HG02981 (cell line): ENCODE results near the gene SHROOM4.

Experiments
- ATAC-seq: cut with Tn5 transposase; IDR thresholded peaks from one replicate; pipeline ENCODE4 v1.9.1; 2021; ENCODE audit warnings: mild to moderate bottlenecking, moderate library complexity; ENCODE audit not compliant: unreplicated experiment

SHROOM4 gene

GRCh38 chrX:50712777-50713176 lies 101.2 kb downstream of the SHROOM4 start:
- ATAC-seq = no peak

DNA sequence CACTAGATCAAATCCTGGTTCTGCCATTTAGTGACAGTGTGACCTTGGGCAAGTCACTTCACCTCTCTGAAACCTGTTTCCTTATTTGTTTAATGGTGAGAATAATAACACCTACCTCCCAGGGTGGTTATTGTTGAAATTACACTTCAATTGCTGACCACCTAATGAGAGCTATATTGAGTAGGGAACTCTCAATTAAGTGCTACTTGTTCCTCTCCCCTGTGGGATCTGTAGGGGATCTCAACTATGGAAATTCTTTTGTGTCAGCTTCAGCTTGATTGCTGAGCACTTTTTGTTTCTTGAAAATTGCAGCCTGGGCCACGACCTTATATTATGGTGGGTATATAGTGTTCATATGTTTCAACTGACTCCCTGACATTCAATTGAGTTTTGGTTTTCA lies 102.1 kb downstream of the SHROOM4 start:
- ATAC-seq = no peak

DNA sequence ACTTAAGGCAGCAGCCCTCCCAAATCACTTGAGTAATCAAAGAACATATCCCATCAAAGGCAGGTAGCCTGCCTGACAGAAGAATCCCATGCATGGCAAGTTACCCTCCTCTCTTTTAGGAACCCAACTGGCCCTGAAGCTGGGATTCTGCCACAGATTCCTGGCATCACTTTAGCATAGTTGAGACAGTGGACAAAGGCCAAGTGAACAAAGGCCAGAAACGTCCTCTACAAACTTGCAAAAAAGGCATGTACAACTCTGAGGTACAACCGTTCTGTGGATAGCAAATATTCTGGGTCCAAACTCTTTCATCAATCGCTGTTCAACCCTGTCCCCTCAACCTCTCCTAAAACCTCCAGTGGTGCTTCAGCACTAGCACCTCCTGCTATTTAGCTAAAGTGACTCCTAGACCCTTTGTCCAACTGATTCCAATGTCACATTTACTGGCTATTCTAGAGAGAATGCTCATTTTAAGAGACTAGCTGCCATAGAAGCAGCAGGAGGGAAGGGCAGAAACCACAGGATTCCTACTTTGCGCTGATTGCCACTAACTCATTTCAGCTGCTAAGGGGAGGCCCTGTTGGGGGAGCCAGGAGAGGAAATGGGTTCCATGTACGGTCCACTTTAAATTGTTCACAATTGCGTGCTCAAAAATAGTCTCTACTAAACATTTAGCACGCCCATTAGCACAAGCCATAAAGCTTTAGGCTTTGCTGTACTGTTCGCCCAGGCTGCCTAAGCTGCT lies 105.9 kb downstream of the SHROOM4 start:
- ATAC-seq = no peak

DNA sequence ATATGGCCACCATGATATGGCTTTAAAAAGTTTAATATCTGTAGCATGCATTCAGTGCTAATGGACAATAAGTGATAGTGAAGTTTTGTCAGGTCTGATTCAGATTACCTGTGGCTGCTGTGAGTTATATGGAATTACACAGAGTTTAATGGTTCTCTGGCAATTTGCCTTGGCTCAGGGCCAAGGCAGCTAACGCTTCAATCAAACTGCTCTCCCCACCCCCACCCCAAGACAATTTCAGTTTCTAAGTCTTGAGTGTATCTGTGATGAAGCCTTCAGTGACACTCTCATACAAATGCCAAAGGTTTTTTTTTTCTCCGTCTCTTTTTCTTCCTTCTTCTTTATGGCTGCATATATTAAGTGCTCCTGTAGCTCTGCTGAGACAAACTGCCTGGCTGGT lies 106.6 kb downstream of the SHROOM4 start:
- no peak for ATAC-seq

DNA sequence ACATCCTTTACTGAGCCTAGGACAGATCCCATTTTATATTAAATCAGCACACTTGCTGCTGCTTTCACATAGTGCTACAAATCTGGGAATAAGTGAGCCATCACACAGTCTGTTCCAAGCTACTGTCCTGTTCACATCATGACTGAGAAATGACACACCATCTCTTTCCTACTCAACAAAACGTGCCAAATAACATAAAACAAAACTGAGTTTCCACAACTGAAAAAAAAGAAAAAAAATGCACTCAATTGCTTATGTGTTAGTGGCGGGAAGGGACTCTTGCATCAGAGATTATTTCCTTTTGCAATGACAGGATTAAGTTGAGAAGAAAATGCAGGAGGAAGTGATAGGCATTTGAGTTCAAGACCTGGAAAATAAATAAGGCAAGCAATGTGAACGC lies 109.0 kb downstream of the SHROOM4 start:
- no peak for ATAC-seq

GRCh38 chrX:50704360-50704759 lies 109.6 kb downstream of the SHROOM4 start:
- no peak for ATAC-seq

GRCh38 chrX:50700921-50701320 lies 113.1 kb downstream of the SHROOM4 start:
- ATAC-seq = no peak

GRCh38 chrX:50698944-50699343 lies 115.0 kb downstream of the SHROOM4 start:
- no peak for ATAC-seq

- ATAC-seq = no peak
Observed at GRCh38 chrX:50697691-50698090, 116.3 kb downstream of the SHROOM4 start.

DNA sequence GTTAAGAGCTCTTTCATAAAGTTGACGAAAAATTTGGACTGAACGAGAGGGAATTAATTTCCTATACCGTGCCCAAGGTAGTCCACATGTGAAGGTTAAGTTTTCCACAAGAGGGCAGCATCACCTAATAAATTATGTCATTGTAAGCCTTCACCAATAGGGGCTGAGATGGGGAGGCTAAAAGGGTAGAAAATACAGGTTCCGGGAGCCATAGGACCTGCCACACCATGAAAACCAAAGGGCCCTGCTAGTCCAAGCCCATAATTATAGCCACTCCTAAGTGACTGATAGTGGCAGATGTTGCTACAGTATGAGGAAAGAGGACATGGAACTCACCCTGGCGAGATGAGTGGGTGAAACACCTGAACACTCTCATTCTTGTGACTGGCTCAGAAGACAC lies 122.2 kb downstream of the SHROOM4 start:
- peak; percentile 85 for ATAC-seq

DNA sequence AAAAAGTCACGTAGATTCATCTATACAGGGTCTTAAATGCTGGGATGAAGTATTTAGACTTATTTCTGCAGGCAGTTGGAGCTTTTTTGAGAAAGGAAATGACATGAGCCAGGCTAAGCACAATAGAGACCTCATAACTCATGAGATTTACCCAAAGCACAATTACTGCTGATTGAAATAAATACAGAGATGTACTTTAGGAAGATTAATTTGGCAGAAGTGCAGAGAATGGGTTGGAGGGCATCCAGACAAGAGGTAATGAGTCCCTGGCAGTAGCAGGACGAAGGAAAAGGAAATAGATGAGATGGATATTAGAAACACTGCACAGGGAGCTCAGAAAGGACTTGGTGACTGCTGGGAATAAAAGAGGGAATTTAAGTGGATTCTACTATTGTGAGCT lies 129.1 kb downstream of the SHROOM4 start:
- ATAC-seq = no peak

DNA sequence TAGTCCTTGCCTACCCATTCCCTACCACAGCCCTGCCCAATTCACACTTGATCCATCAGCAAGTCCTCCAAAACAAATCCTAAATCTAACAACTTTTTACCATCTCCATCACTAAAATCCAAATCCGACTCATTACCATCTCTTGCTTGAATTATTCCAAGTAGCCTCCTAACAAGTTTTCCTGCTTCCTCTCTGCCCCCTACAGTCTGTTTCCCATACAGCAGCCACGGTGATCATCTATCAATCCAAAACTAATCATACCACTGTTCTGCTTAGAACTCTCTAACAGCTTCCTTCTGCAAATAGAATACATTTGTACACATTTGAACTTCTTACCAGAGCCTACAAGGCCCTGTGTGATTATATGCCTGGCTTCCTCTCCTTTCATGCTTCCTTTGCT lies 133.0 kb downstream of the SHROOM4 start:
- ATAC-seq = no peak

DNA sequence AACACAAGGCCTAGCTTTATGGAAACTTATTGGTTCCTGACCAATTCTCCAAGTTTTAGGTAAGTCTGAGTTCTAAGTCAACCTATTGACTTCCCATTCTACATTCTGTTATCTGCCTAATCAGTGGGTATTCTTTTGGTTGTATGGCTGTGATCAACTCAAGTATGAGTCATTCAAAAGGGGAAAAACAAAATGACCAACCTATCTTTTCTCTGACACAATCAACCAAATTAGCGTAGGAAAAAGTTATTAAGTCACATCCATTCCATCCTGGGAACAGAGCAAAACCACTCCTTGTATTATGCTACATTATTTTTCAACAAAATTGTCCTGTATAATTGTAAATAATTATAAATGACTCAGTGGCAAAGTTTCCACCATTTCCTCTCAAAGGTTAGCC lies 136.2 kb downstream of the SHROOM4 start:
- ATAC-seq = no peak

GRCh38 chrX:50671661-50672060 lies 142.3 kb downstream of the SHROOM4 start:
- no peak for ATAC-seq

DNA sequence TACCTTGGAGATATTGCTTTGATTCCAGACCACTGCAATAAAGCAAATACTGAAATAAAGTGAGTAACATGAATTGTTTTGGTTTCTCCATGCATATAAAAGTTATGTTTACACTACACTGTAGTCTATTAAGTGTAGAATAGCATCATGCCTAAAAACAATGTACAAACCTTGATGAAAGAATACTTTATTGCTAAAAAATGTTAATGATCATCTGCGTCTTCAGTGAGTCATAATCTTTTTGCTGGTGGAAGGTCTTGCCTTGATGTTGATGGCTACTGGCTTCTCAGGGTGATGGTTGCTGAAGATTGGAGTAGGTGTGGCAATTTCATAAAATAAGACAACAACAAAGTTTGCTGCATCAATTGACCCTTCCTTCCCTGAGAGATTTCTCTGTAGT lies 145.1 kb downstream of the SHROOM4 start:
- ATAC-seq = no peak

GRCh38 chrX:50648156-50648555 lies 165.8 kb downstream of the SHROOM4 start:
- ATAC-seq = no peak

- no peak for ATAC-seq
Observed at GRCh38 chrX:50644496-50644895, 169.5 kb downstream of the SHROOM4 start.

DNA sequence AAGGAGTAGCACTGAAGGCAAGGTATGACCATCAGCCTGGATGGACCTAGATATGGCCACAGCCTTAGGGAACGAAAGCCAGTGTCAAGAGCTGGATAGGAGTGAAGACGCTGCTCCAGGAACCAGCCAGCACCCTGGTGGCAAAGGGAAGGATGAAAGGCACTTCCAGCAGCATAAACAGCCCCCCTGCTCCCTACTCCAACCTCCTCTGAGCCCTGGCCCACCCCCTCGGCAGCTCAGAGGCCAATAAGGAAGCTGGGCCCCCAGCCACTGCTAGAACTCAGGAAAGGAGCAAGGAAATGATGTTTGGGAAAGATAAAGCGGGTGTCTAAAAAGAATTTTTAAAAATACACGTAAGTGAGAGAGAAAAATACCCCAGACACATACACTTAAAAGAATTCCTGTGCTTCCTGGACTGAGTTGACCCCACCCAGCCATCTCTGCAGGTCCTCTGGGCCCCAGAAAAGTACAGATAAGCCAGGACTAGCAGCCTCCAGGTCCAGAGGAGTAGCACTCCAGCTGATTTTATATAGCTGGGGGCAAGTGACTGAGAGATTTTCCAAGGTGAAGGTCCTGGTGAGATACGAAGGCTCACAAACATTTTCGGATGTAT lies 170.4 kb downstream of the SHROOM4 start:
- ATAC-seq = no peak

DNA sequence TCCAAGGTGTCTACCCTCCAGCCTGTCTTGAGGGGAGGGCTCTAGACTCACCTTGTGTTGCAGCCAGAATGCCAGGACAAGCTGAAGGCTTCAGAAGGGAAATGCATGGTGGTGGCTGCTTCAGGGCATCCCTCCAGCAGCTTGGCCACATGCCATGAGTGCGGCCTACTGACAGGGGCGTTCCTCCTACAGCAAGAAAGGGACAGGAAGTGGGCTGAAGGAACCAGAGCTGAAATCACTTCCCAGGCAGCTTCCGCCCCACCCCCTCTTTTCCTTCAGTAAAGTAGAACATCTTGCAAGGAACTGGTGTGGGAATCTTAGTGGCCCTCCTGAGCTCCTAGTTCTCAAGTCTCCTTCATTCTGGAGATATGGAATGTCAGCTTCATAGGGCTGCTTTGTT lies 175.9 kb downstream of the SHROOM4 start:
- ATAC-seq = no peak

GRCh38 chrX:50635817-50636365 lies 178.1 kb downstream of the SHROOM4 start:
- no peak for ATAC-seq

- ATAC-seq = no peak
Observed at GRCh38 chrX:50635162-50635561, 178.8 kb downstream of the SHROOM4 start.

DNA sequence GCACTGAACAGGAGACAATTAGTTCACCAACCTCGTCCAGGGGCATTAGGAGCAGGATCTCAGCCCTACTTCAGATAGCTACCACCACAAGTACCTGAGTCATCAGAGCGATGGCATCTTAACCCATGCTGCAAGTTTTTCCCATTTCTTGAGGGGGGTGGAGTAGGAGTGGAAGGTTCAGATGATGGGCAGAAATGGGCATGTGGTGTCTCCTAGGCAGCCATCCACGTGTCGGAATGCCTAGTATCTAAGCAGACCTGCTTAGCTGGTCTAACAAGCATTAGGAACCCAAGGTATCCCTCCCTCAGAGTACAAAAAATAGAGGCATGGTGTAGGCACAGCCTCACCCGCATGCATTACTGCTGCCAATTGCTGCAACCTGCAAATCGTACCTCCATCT lies 184.2 kb downstream of the SHROOM4 start:
- ATAC-seq = no peak
